Testis (tissue), 3 donors: ENCODE measurements around the gene PEX14. TPM values are rescaled to one million over a fixed set of nuclear protein-coding genes. Genes with fewer than 3 reads are reported as not detected.

Source experiments
- DNase-seq: peaks from one replicate; pipeline ENCODE4 v3.0.0-alpha.2; 2019
- H3K27ac ChIP-seq, 2 donors: fragments of 200-600 bp; sonication (generic); one replicate each; pipeline ENCODE4 v1.5.1; 2019
- H3K27me3 ChIP-seq: fragments of 200-600 bp; sonication (generic); one replicate; pipeline ENCODE4 v1.5.1; 2019
- H3K36me3 ChIP-seq: fragments of 200-600 bp; sonication (generic); one replicate; pipeline ENCODE4 v1.5.1; 2017; ENCODE audit warnings: low read depth; ENCODE audit errors: missing control alignments
- H3K4me1 ChIP-seq: fragments of 200-600 bp; sonication (generic); one replicate; pipeline ENCODE4 v1.5.1; 2019
- H3K4me3 ChIP-seq, 2 donors: fragments of 200-600 bp; sonication (generic); one replicate each; pipeline ENCODE4 v1.5.1; 2017 to 2019
- H3K9me3 ChIP-seq: fragments of 200-600 bp; sonication (generic); one replicate; pipeline ENCODE4 v1.5.1; 2017
- POLR2A ChIP-seq: fragments of 450-650 bp; IDR thresholded peaks from one replicate; pipeline ENCODE4 v1.6.1; 2017; ENCODE audit warnings: antibody characterized with exemption, mild to moderate bottlenecking, moderate library complexity
- WGBS, 2 donors: methylation state at CpG; one replicate each; pipeline ENCODE4 v1.1.5; 2018; 5-methylcytosine and 5-hydroxymethylcytosine counted together
- intact Hi-C: fragments of 100-400 bp; cut with DNase I; formaldehyde crosslinking; loops from one replicate; pipeline ENCODE4 v1.15.1; 2023; ENCODE audit warnings: low total_unique reads
- polyA plus RNA-seq: library from polyadenylated mRNA; stranded (reverse); fragments of 350-450 nt; fragmentation: Illumina TruSeq; extraction: RNeasy Lipid Tissue Mini Kit (QIAGEN cat#74804); gene quantifications from one replicate; pipeline ENCODE4 v1.2.3, GENCODE V29; 2014; ENCODE audit warnings: low read depth, low replicate concordance; ENCODE audit not compliant: insufficient read depth
- total RNA-seq, 2 donors: library from RNA; depleted of rRNA; stranded (reverse); fragments of >200 nt; gene quantifications; one replicate each; pipeline ENCODE4 v1.2.3, GENCODE V29; 2016
- TF ChIP-seq, protein P1 (sequence below), 3 experiments: fragments of 450-650 bp in 2 of 3; fragments of 200-600 bp in 1 of 3; sonication (generic) in 1 of 3; IDR thresholded peaks; one replicate each; pipeline ENCODE4 v1.5.1; 2016 to 2019; ENCODE audit warnings: antibody characterized with exemption in 3 of 3, mild to moderate bottlenecking in 2 of 3, moderate library complexity in 1 of 3

Gene PEX14
- total and polyA plus RNA-seq, 3 donors from 2014 or later, result 28.6 to 39.8 (median 30.3) TPM

DNA sequence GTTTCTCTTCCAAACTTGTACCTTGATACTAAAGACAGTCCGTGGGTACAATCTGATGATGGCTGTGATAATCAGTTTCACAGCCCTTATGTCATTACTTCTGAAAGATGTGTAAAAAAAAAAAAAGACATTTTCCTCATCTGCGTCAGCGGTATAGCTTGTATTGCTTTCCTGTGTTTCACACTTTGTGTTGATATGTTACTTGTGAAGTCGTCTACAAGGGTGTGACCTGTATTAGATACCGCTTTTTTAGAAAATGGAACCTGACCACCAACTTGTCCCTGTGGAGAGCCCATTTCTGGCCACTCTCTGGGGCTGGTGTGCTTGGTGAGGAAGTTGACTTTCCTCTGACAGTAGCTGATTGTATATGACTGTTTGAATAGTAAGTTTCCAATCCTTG lies 50.5 kb downstream of the PEX14 start:
- TF ChIP-seq POLR2A, result no peak
- TF ChIP-seq, protein P1, sequence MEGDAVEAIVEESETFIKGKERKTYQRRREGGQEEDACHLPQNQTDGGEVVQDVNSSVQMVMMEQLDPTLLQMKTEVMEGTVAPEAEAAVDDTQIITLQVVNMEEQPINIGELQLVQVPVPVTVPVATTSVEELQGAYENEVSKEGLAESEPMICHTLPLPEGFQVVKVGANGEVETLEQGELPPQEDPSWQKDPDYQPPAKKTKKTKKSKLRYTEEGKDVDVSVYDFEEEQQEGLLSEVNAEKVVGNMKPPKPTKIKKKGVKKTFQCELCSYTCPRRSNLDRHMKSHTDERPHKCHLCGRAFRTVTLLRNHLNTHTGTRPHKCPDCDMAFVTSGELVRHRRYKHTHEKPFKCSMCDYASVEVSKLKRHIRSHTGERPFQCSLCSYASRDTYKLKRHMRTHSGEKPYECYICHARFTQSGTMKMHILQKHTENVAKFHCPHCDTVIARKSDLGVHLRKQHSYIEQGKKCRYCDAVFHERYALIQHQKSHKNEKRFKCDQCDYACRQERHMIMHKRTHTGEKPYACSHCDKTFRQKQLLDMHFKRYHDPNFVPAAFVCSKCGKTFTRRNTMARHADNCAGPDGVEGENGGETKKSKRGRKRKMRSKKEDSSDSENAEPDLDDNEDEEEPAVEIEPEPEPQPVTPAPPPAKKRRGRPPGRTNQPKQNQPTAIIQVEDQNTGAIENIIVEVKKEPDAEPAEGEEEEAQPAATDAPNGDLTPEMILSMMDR (IDR thresholded peaks at IDR 0.05), result no peak
- intact Hi-C loops, result no loop called here
- H3K36me3 ChIP-seq, result no peaks in the 10 kb centered on the region
- no peak overlapping the region for H3K27ac ChIP-seq
- DNase-seq, result no peak
- no peak overlapping the region for H3K4me3 ChIP-seq
- H3K27me3 ChIP-seq, result no peaks in the 10 kb centered on the region
- WGBS, 2 donors, result 90 to 91% methylated on average over 5 of the region's 5 CpGs
- peaks cover 6% of the 10 kb centered on the region for H3K4me1 ChIP-seq
- H3K9me3 ChIP-seq, result no peaks in the 10 kb centered on the region

DNA sequence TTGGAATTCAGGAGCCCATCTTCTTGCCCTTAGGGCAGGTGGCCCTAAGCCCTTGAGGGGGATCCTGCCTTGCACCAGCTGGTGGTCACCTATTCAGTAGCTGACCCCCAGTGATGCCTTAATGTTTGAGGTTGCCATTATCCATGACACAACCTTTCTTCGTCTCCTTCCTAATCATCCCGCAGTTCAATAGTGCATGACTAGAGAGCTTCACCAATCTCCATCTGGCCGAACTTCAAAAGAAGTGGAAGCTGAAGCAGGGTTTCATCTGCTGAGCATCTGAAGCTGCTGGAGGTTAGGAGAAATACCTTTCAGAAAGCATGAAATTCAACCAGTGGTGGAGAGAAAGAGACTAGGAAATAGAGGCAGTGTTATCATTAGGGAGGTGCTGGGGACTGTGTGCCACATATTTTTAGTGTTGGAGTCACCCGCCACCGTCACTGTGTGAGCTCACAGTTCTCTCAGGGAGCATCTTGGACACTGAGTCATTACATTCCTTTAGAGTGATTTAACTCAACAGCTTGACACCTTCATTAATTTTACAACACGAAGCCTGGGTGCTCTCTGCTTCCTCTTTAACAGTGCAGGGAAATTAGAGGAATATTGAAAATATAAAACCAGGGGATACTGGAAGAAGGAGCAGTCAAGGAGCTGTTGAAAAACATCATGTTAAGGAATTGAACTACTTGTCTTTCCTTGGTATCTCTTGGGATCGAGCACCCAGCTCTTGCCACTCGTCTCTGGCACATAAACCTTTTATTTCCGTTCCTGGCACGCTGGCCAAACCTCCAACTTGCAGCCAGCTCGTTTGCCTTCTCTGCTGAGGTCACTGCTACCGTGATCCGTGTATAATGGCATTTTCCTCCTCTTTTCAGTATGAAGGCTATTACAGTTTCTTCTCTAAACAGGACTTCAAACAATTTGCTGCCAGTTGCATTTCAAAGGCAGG lies 53.6 kb downstream of the PEX14 start:
- intact Hi-C loops, result no loop called here

DNA sequence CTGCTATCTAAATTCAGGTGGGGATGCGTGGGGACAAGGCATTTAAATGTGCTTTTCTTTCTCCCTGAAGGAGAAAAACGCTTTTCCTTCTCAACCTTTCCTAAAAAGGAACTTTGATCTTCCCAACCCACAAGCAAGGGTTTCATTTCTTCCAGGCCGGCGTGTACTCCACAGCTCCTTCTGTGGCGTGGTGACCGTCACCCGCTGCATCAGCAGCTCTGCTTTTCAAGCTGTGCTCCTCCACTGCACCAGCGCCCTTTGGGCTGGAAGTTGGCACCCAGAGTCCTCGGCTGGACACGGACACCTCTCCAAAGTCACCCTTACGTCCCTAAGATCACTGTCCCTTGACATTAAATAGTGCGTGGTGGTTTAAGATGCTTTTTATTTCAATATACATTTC lies 54.3 kb downstream of the PEX14 start:
- WGBS, 2 donors, result 90 to 91% methylated on average over 12 of the region's 12 CpGs
- intact Hi-C loops, result no loop called here
- Histone ChIP-seq H3K4me3 (no peak overlapping the region), H3K9me3 (no peaks in the 10 kb centered on the region), H3K36me3 (no peaks in the 10 kb centered on the region), H3K4me1 (peaks cover 8% of the 10 kb centered on the region), H3K27me3 (no peaks in the 10 kb centered on the region), H3K27ac (no peak overlapping the region)
- no peak for DNase-seq
- TF ChIP-seq, protein P1 (IDR thresholded peaks at IDR 0.05), result no peak
- no peak for TF ChIP-seq POLR2A

More for the DNA sequence above, 53.6 kb downstream of the PEX14 start:
- Histone ChIP-seq H3K27ac (no peak overlapping the region), H3K36me3 (no peaks in the 10 kb centered on the region), H3K27me3 (no peaks in the 10 kb centered on the region), H3K9me3 (no peaks in the 10 kb centered on the region), H3K4me3 (no peak overlapping the region), H3K4me1 (peaks cover 8% of the 10 kb centered on the region)
- 70 to 77% methylated on average over 13 of the region's 13 CpGs for WGBS, 2 donors
- TF ChIP-seq, protein P1 (IDR thresholded peaks at IDR 0.05), result no peak
- DNase-seq, result no peak

DNA sequence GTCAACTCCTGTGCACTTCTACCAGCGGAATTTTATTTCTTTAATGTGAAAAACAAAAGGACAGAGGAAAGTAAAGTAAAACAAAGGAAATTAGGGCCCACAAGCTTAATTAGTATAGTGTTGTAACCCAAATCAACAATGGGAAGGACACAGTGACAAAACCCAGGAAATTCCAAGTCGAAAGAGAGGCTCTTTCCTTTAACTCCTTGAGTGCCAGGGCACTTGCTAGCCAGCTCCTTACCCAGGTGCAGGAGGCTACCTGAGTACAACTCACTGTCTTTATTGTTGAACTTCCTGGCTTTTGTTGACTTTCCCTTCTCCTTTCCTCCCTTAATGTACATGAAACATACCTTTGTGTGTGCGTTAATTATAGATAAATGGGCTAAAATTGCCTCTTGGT lies 55.0 kb downstream of the PEX14 start:
- Histone ChIP-seq H3K36me3 (no peaks in the 10 kb centered on the region), H3K27me3 (no peaks in the 10 kb centered on the region), H3K4me1 (peaks cover 8% of the 10 kb centered on the region), H3K4me3 (no peak overlapping the region), H3K9me3 (no peaks in the 10 kb centered on the region), H3K27ac (no peak overlapping the region)
- intact Hi-C loops, result no loop called here
- TF ChIP-seq, protein P1 (IDR thresholded peaks at IDR 0.05), result no peak
- no peak for TF ChIP-seq POLR2A
- no peak for DNase-seq
- 50 to 53% methylated on average over 3 of the region's 3 CpGs for WGBS, 2 donors
